Thymus (tissue), 14 donors: ENCODE data around the gene NDUFB6. TPM values are rescaled to one million over a fixed set of nuclear protein-coding genes. Genes with fewer than 3 reads are reported as not detected.
"Not testable (repeated sequence)": the region's sequence is repeated elsewhere in the genome, so short reads cannot be mapped to it uniquely, and the experiment has no call there.

Source experiments
- DNase-seq, 9 donors: peaks; one replicate each; pipeline ENCODE4 v3.0.0-alpha.2; 2013; ENCODE audit warnings: low spot score in 9 of 9, low read depth in 6 of 9, missing footprints in 1 of 9
- H3K27ac ChIP-seq, 2 donors: one replicate each; pipeline ENCODE4 v1.5.1; 2013; ENCODE audit warnings: control low read depth in 1 of 2, low read depth in 1 of 2, low read length in 1 of 2, mild to moderate bottlenecking in 1 of 2, moderate library complexity in 1 of 2
- H3K27me3 ChIP-seq, 2 donors: one replicate each; pipeline ENCODE4 v1.5.1; 2013; ENCODE audit warnings: low read length in 1 of 2; ENCODE audit not compliant: control insufficient read depth in 2 of 2, insufficient read depth in 1 of 2
- H3K36me3 ChIP-seq, 2 donors: one replicate each; pipeline ENCODE4 v1.5.1; 2013; ENCODE audit warnings: low read length in 1 of 2, mild to moderate bottlenecking in 1 of 2, moderate library complexity in 1 of 2; ENCODE audit not compliant: control insufficient read depth in 2 of 2, insufficient read depth in 2 of 2
- H3K4me1 ChIP-seq, 2 donors: one replicate each; pipeline ENCODE4 v1.5.1; 2013; ENCODE audit warnings: low read length in 2 of 2; ENCODE audit not compliant: control insufficient read depth in 2 of 2, insufficient read depth in 2 of 2
- H3K4me3 ChIP-seq, 2 donors: one replicate each; pipeline ENCODE4 v1.5.1; 2013; ENCODE audit warnings: low read length in 2 of 2, control low read depth in 1 of 2, mild to moderate bottlenecking in 1 of 2
- H3K9me3 ChIP-seq, 2 donors: one replicate each; pipeline ENCODE4 v1.5.1; 2013; ENCODE audit warnings: low read length in 1 of 2, mild to moderate bottlenecking in 1 of 2; ENCODE audit not compliant: control insufficient read depth in 2 of 2, insufficient read depth in 1 of 2
- WGBS: extraction: QIAGEN DNeasy Blood & Tissue Kit; methylation state at CpG from one replicate; pipeline ENCODE4 v1.1.7; 2013; 5-methylcytosine and 5-hydroxymethylcytosine counted together
- long read RNA-seq, 10 donors: transcript quantifications; one replicate each; lab custom pipeline, GENCODE V29; 2026
- polyA plus RNA-seq: library from polyadenylated mRNA; stranded (reverse); fragments of 200-250 nt; gene quantifications from one replicate; pipeline ENCODE4 v1.2.3, GENCODE V29; 2013
- total RNA-seq: library from RNA; stranded (reverse); fragments of 120-200 nt; gene quantifications from one replicate; pipeline ENCODE4 v1.2.4, GENCODE V29; 2013
- donor health status: healthy.

The NDUFB6 gene
- total RNA-seq (58.2 TPM), polyA plus RNA-seq (42.9 TPM)
- long read RNA-seq, donor 1, transcript NDUFB6-203 (4 exons, 1,366 nt) = major isoform, 17 of 18 reads
- long read RNA-seq, donor 1, partial matches to known transcripts = 0 of 18 reads
- long read RNA-seq, donor 1, other reads (novel, unspliced or antisense) = 0 of 18 reads
- long read RNA-seq, donor 2 = 0 reads
- long read RNA-seq, donor 3, transcript NDUFB6-203 (4 exons, 1,366 nt) = major isoform, 258 of 278 reads
- long read RNA-seq, donor 3, transcript NDUFB6-201 (3 exons, 666 nt) = minor isoform, 6 of 278 reads
- long read RNA-seq, donor 3, transcript NDUFB6-202 (3 exons, 761 nt) = minor isoform, 14 of 278 reads
- long read RNA-seq, donor 3, partial matches to known transcripts = 0 of 278 reads
- long read RNA-seq, donor 3, other reads (novel, unspliced or antisense) = 0 of 278 reads
- long read RNA-seq, donor 4, transcript NDUFB6-203 (4 exons, 1,366 nt) = major isoform, 74 of 77 reads
- long read RNA-seq, donor 4, partial matches to known transcripts = 0 of 77 reads
- long read RNA-seq, donor 4, other reads (novel, unspliced or antisense) = 0 of 77 reads
- long read RNA-seq, donor 5, transcript NDUFB6-203 (4 exons, 1,366 nt) = major isoform, 250 of 277 reads
- long read RNA-seq, donor 5, transcript NDUFB6-202 (3 exons, 761 nt) = minor isoform, 17 of 277 reads
- long read RNA-seq, donor 5, partial matches to known transcripts = 0 of 277 reads
- long read RNA-seq, donor 5, other reads (novel, unspliced or antisense) = 7 of 277 reads
- long read RNA-seq, donor 6, transcript NDUFB6-203 (4 exons, 1,366 nt) = major isoform, 81 of 89 reads
- long read RNA-seq, donor 6, partial matches to known transcripts = 0 of 89 reads
- long read RNA-seq, donor 6, other reads (novel, unspliced or antisense) = 0 of 89 reads
- long read RNA-seq, donor 7, transcript NDUFB6-203 (4 exons, 1,366 nt) = major isoform, 101 of 120 reads
- long read RNA-seq, donor 7, transcript NDUFB6-202 (3 exons, 761 nt) = minor isoform, 6 of 120 reads
- long read RNA-seq, donor 7, partial matches to known transcripts = 11 of 120 reads
- long read RNA-seq, donor 7, other reads (novel, unspliced or antisense) = 0 of 120 reads
- long read RNA-seq, donor 8, transcript NDUFB6-203 (4 exons, 1,366 nt) = major isoform, 37 of 39 reads
- long read RNA-seq, donor 8, partial matches to known transcripts = 0 of 39 reads
- long read RNA-seq, donor 8, other reads (novel, unspliced or antisense) = 0 of 39 reads
- long read RNA-seq, donor 9, transcript NDUFB6-202 (3 exons, 761 nt) = minor isoform, 5 of 136 reads
- long read RNA-seq, donor 9, transcript NDUFB6-201 (3 exons, 666 nt) = minor isoform, 8 of 136 reads
- long read RNA-seq, donor 9, transcript NDUFB6-203 (4 exons, 1,366 nt) = major isoform, 123 of 136 reads
- long read RNA-seq, donor 9, partial matches to known transcripts = 0 of 136 reads
- long read RNA-seq, donor 9, other reads (novel, unspliced or antisense) = 0 of 136 reads
- long read RNA-seq, donor 10, transcript NDUFB6-202 (3 exons, 761 nt) = minor isoform, 9 of 106 reads
- long read RNA-seq, donor 10, transcript NDUFB6-203 (4 exons, 1,366 nt) = major isoform, 94 of 106 reads
- long read RNA-seq, donor 10, partial matches to known transcripts = 0 of 106 reads
- long read RNA-seq, donor 10, other reads (novel, unspliced or antisense) = 0 of 106 reads

- DNase-seq = peak; percentile 91 to 98 (median 95)
- Histone ChIP-seq H3K4me1 (peaks cover 0 to 8% of the 10 kb centered on the region in 2 donors), H3K9me3 (peaks cover 0 to 5% of the 10 kb centered on the region in 2 donors), H3K27ac (peak within 1 kb of the TSS; percentile 98 to 99), H3K4me3 (peak within 1 kb of the TSS; percentile 77 to 82), H3K36me3 (peaks cover 5 to 9% of the 10 kb centered on the region in 2 donors), H3K27me3 (peaks cover 0 to 3% of the 10 kb centered on the region in 2 donors)
- WGBS = under 1% methylated on average over 36 of the region's 36 CpGs
These were observed at the start of gene NDUFB6 for GRCh38 chr9:32572900-32573523. Gene NDUFB6 (minus strand): TSS chr9:32573159. CDS start chr9:32573060, 99 bp downstream.

DNA sequence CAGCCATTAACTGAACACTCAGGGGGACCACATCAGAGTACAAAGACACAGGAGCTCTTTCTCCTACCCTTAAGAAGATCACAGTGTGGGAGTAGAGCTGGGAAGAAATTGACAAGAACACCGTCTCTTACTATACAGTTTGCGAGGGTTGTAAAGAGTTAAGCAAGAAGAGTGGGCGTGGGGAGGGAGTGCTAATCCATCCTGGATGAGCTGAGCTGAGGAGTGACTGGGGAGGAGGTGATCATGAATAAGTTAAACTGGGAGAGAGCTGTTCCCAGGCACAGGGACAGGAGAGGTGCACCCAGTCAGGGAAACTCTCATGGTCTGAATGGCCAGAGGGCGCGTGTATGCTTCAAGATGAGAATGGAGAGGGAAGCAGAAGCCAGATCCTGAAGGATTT, 45.3 kb upstream of the NDUFB6 start:
- Histone ChIP-seq H3K27ac (no peak overlapping the region), H3K4me3 (no peak overlapping the region), H3K36me3 (no peaks in the 10 kb centered on the region), H3K4me1 (no peaks in the 10 kb centered on the region), H3K27me3 (no peaks in the 10 kb centered on the region), H3K9me3 (no peaks in the 10 kb centered on the region)
- DNase-seq = no peak
- 85% methylated on average over 5 of the region's 5 CpGs for WGBS

GRCh38 chr9:32606811-32607210, 33.9 kb upstream of the NDUFB6 start:
- H3K27ac ChIP-seq = no peak overlapping the region
- WGBS = 78% methylated on average over 2 of the region's 2 CpGs
- H3K9me3 ChIP-seq = no peaks in the 10 kb centered on the region
- H3K36me3 ChIP-seq = no peaks in the 10 kb centered on the region
- peaks cover 0 to 5% of the 10 kb centered on the region in 2 donors for H3K27me3 ChIP-seq
- no peak overlapping the region for H3K4me3 ChIP-seq
- no peak for DNase-seq
- no peaks in the 10 kb centered on the region for H3K4me1 ChIP-seq

DNA sequence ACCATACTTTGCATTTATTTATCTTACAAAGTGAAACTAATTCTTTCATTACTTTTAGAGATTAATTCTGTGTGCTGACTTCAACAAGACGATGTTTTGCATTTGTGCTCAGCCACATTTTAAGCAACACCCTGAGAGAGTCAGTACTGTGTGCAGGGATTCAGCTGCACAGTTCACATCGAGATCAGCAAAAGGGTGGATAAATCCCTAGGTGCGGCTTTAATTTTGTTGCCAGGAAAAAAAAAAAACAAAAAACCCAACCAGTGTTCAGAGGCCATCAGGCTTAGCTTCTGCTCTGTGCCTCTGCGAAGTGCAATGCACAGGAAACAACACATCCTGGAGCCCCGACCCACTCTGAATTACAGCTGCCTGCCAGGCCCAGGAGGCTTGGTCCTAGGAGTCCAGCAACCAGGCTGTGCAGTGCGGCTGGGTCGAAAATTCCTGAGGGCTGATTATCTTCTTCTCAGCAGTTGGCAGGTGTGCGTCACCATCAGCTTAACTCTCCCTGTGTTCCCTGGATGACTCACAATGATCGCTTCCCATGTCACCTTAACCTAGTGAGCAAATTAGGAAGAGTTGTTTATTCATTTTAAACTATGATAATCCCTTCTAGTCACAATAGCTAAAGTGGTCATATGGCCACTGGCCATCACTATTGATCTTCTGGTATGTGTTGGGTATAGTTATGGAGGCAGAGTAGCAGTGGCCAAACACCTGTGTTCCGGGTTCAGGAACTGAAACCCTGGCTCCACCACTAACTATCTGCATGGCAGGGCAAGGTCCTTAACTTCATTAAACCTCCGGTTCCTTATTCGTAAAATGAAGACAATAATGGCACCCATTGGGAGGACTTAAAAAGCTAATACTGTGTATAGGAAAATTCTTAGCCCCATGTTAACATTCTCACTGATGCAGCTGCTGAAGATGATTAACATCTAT, 31.2 kb upstream of the NDUFB6 start:
- peaks cover 0 to 5% of the 10 kb centered on the region in 2 donors for H3K27me3 ChIP-seq
- H3K4me3 ChIP-seq = no peak overlapping the region
- no peaks in the 10 kb centered on the region for H3K4me1 ChIP-seq
- WGBS = 64% methylated on average over 12 of the region's 12 CpGs
- no peaks in the 10 kb centered on the region for H3K9me3 ChIP-seq
- no peaks in the 10 kb centered on the region for H3K36me3 ChIP-seq
- H3K27ac ChIP-seq = no peak overlapping the region
- DNase-seq = no peak

- not testable (repeated sequence) for H3K36me3 ChIP-seq, H3K9me3 ChIP-seq, H3K4me3 ChIP-seq, H3K27ac ChIP-seq, DNase-seq, H3K27me3 ChIP-seq, H3K4me1 ChIP-seq
- WGBS = 20% methylated on average over 3 of the region's 3 CpGs
These were observed 26.1 kb upstream of the NDUFB6 start for GRCh38 chr9:32599021-32599420.

DNA sequence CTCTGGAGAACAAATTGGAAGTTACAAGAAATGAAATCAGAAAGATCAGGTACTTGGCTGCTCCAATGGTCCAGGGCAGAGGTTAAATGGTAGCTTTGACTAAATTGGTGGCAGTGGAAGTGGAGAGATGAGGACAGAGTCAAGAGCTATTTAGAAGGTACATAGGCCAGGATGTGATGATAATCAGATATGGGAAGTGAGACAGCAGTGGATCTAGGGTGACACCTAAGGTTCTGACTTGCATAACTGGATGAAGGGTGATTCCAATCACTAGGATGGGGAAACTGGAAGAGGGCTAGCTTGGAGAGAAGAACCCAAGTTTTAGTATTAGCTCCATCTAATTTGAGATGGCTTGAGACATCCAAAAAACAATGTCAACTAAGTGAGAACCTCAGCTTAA, 24.0 kb upstream of the NDUFB6 start:
- Histone ChIP-seq H3K27me3 (no peaks in the 10 kb centered on the region), H3K36me3 (no peaks in the 10 kb centered on the region), H3K4me3 (no peak overlapping the region), H3K27ac (no peak overlapping the region), H3K4me1 (no peaks in the 10 kb centered on the region), H3K9me3 (no peaks in the 10 kb centered on the region)
- DNase-seq = no peak

DNA sequence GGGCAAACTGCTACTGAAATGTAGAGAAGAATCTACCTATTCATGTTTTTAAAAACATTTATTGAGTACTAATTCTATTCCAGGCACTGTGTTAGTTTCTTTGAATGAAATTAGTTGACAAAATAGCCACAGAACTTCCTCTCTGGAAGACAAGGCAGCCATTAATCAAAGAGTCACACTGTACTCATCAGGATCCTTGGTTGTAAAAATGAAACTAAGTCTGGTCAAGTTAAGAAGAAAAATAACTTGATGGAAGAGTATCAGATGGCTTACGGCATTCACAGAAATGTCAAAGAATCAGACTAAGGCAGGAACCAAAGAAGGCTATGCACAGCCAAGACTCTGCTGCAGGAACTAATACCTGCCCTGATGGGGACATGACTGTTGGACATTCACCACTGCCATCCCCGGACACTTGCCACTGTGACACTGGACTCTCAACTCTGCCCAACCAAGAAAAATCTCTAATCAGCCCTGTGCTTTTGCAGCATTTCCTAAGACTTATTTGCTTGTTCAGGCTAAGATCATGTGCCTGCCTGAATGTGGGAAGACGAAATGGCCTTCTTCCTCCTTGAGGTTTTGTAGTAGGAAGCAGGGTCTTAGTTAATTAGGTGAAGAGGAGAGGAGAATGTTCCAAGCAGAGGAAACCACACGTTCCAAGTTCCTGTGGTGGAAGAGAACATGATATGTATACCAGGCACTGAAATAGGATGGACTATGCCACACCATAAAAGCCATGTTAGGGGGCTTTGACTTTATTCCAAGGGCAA, 23.3 kb upstream of the NDUFB6 start:
- Histone ChIP-seq H3K9me3 (no peaks in the 10 kb centered on the region), H3K36me3 (no peaks in the 10 kb centered on the region), H3K4me3 (no peak overlapping the region), H3K4me1 (no peaks in the 10 kb centered on the region), H3K27me3 (no peaks in the 10 kb centered on the region), H3K27ac (no peak overlapping the region)
- DNase-seq = no peak
- 52% methylated on average over 4 of the region's 4 CpGs for WGBS
